SK-N-MC (cell line): Measurements from ENCODE around the gene PITRM1.

ENCODE experiments used
- EZH2 ChIP-seq: fragments of 200-600 bp; sonication (generic); IDR thresholded peaks from one replicate; pipeline ENCODE4 v1.6.1; 2017; ENCODE audit warnings: antibody characterized with exemption
- POLR2AphosphoS5 ChIP-seq: IDR thresholded peaks from 2 replicates; pipeline ENCODE4 v1.6.1; 2012; ENCODE audit warnings: mild to moderate bottlenecking, low read depth, low read length, borderline replicate concordance

GRCh38 chr10:3179174-3179573, 6.6 kb upstream of the PITRM1 start:
- TF ChIP-seq POLR2AphosphoS5 (no peak), EZH2 (no peak)
